Activated gamma-delta T cell treated with anti-CD3 and anti-CD28 coated beads, Interleukin-2, amount 50 U/mL, for 16 hours (primary cell): ENCODE data around the gene REN.
A peak's percentile ranks its signal among the peaks of the same experiment; 100 is the strongest.

Experiments
- DNase-seq: peaks from one replicate; pipeline ENCODE4 v3.0.0-alpha.2; 2020; ENCODE audit warnings: low read depth

Gene REN

GRCh38 chr1:204131978-204132377 is 34.2 kb downstream of the REN start:
- DNase-seq, result no peak

DNA sequence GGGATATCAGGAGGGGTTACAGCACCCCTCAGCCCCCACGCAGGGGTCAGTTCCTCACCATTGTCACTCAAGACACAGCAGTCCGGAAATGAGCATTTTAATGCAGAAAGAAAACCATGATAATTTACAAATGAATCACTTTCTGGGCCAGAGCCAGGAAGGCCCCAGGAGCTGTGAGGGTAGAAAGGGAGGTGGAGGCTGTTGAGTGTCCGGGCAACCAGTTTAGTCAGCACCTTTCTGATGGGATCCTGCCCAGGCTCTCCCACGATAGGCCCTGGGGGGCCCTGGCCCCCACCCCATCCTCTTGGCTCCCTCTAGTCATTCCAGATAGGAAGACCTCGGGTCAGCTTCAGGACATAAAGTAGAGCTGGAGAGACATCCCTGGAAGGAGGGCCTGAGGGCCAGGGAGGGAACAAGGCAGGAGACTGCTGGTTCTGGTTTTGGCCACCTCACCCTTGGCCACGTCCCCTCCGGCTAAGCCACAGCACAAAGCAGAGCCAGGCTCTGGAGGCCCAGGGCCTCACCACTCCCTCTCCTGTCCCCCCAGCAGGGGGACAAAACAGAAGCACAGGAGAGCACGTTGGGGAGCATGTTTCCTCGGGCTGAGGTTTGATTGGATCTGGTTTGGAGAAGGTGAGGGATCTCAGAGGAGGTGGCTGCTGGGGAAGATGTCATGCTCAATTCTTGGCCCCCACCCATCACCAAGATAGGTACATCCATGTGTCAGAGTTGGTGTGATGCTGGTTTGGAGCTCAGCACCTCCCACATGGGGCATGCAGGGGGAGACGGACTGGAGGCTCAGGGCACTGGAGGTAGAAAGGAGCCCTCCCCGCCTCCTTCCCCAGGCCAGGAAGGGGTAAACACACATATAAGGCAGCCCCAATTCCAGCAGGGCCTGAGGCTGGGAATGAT is 34.9 kb downstream of the REN start:
- DNase-seq, result no peak

DNA sequence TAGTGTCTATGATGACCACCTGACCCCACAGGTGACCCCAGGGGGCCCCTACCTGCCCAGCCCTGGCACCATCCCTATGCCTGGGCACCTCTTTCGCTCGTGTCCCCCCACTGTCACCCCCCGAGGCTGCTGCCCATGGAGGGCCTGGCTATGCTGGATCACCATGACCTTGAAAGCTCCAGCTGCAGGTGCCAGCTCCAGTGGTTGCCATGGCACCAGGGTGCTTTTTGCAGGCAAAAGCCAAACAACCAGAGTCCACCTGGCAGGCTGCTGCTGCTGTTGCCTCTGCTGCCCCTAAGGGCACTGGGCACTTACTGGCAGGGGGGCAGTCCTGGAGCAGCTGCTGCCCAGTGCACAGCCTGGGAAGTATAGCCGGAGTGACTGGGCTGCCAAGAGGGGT is 36.0 kb downstream of the REN start:
- no peak for DNase-seq

DNA sequence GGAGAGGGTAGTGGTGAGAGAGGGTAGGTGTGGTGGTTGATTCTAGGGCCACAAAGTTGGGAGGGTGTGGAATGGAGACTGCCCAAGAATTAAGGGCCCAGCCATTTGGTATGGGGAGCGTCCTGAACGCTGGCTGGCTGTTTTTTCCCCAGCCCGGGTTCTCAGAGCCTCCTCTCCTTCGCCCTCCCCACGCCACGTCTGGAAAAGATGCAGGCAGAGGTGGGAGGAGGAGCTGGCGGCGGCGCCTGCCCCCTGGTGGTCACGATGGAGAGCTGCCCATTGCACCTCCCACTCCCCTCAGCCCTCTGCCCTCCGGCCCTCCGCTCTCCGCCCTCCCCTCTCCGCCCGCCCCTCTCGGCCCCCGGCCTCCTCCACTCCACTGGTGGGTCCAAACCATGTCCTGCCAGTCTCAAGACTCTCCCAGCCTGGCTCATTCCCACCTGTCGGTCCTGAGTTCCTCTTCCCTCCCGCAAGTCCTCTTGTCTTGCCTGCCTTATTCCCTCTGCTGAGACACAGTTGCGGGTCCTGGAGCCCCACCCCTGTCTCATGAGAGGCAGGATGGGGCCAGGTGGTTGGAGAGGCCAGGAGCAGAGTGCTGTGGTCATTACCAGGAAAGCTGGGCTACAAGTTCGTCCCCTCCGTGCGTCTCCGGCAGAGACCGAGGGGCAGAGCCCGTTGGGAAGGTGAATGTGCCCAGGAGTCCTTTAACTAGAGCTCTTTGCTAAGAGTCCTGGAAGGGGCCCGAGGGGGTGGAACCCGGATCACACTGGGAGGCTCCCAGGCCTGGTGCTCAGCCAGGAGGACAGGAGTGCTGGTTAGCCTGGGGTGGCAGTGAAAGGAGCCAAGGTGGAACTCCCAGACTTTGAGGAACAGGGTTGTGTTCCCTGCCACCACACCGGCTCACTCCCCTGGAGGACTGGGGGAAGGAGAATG is 36.9 kb downstream of the REN start:
- peak; percentile 45 for DNase-seq

- DNase-seq, result no peak
Measured at GRCh38 chr1:204128464-204128963, 37.6 kb downstream of the REN start.

DNA sequence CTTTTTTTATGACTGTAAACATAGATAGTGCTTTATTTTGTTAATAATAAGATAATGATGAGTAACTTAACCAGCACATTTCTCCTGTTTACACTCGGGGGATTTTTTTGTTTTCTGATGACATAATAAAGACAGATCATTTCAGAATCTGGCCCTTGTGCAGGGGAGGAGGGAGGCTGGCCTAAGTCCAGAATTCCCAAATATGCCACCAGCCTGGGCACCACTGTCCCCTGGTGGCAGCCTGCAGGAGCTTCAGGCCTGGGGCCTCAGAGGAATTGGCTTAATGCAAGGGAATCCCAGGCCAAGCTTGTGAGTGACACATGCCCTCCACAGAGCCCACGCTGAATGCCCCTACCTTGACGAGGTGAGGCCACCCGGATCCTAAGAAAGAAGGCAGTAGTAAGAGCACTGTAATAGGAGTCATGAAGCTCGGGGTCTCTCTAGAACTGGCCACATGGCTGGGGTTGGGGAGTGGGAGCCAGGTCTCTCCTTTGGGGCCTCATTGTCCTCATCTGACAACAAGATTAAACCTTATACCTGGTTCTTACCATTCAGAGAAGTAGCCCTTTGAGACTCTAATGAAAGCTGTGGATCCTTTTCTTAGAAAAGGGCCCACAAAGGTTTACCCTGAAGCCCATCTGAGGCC is 38.4 kb downstream of the REN start:
- no peak for DNase-seq

- no peak for DNase-seq
Measured at GRCh38 chr1:204126956-204127355, 39.2 kb downstream of the REN start.

- no peak for DNase-seq
Measured at GRCh38 chr1:204126386-204126785, 39.8 kb downstream of the REN start.

DNA sequence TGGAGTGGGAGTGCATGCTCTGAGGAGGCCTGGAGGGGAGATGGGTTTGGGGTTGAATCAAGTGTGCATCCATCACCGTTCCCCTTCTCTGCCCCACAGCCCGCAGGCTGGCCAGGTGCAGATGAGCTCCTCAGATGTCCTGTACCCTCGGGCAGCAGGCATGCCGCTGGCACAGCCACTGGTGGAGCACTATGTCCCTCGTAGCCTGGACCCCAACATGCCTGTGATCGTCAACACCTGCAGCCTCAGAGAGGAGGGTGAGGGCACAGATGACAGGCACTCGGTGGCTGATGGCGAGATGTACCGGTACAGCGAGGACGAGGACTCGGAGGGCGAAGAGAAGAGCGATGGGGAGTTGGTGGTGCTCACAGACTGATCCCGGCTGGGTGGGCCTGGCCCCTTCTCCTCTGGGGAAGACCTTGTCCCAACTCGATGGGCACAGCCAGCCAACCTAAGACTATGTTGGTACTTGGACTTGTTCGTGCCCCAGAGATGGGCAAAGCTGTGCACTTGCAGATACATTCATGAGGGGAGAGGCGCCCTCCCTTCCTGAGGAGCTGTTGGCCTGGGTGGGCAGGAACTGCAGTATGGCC is 40.3 kb downstream of the REN start:
- DNase-seq, result no peak

DNA sequence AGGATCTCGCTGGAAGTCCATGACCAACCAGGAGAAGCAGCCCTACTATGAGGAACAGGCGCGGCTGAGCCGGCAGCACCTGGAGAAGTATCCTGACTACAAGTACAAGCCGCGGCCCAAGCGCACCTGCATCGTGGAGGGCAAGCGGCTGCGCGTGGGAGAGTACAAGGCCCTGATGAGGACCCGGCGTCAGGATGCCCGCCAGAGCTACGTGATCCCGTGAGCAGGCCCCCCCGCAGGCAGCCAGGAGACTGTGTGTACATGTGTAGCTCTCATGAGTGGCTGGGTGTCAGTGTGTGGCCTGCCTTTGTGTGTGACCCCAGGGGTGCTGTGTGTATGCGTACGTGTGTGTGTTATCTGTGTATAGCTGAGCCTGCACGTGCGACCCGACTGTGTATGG is 41.5 kb downstream of the REN start:
- DNase-seq, result no peak

DNA sequence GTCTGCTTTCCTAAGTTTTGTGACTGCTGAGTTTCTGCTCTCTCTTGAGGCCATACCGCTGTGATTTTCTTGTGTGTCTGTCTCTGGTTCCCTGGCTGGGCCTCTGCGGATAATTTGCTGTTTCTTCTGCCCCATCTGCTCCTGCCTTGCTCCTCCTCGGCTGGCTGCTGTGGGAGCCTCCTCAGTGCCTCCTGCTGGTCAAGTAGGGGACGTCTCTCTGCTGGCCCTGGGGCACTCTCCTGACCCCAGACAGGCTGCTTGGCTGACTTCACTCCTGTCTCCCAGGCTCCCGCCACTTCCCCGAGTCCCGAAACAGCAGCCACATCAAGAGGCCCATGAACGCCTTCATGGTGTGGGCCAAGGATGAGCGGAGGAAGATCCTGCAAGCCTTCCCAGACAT is 42.8 kb downstream of the REN start:
- no peak for DNase-seq

- DNase-seq, result no peak
Measured at GRCh38 chr1:204121840-204122555, 44.1 kb downstream of the REN start.

- DNase-seq, result no peak
Measured at GRCh38 chr1:204116539-204116938, 49.6 kb downstream of the REN start.

GRCh38 chr1:204115116-204115515 is 51.0 kb downstream of the REN start:
- no peak for DNase-seq

GRCh38 chr1:204114606-204115005 is 51.5 kb downstream of the REN start:
- no peak for DNase-seq

DNA sequence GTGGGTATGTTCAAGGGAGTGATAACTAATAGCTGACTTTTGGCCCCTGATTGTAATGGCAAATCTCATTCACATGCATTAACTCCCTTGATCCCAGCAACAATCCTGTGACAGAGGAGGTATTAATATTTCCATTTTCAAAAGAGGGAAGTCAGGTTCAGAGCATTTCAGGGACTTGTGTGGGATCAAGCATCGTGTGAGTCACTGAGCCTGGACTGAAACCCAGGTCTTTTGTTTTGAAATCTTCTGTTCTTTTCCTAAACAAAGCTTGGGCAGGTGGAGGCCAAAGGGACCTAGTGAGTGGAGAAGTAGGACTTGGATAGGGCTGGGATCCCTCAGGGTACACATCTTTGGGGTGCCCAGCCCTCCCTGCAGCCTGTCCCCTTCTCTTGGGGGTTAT is 52.2 kb downstream of the REN start:
- DNase-seq, result no peak

- DNase-seq, result no peak
Measured at GRCh38 chr1:204112876-204113730, 53.0 kb downstream of the REN start.

DNA sequence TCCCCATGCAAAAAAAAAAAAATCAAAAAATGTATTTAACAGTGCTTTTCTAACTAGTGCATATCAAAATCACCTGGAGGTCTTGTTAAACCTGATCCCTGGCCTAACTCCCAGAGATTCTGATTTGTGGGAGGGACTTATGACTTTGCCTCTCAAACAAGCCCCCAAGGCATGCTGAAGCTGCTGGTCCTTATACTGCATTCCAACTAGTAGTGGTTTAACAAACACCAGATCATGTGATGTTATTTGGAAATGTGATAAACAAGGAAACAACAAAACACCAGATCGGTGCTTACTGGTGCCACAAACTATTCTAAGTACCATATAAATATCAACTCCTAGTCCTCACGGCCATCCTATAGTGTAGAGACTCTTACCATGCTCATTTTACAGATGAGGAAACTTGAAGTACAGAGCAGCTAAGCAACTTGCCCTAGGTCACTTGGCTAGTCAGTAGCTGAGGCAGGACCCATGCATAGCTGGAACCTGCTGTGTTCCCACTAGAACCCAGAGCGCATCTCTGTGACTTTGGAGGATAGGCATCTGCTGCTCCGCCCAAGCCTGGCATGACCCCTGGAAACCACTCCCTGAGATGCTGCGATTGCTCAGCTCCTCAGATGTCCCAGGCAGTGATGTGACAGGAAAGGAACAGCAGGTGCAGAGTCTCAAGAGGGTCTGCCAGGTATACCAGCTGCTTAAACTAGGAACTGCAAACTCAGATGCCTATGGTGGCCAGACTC is 55.1 kb downstream of the REN start:
- DNase-seq, result no peak

GRCh38 chr1:204108312-204109141 is 57.6 kb downstream of the REN start:
- no peak for DNase-seq
